Prostate gland (tissue), 2 donors: ENCODE results near the gene GABRA5. TPM values are rescaled to one million over a fixed set of nuclear protein-coding genes. Genes with fewer than 3 reads are reported as not detected.
"Not testable (repeated sequence)": the region's sequence is repeated elsewhere in the genome, so short reads cannot be mapped to it uniquely, and the experiment has no call there.

Experiments used
- DNase-seq: peaks from one replicate; pipeline ENCODE4 v3.0.0-alpha.2; 2019; ENCODE audit warnings: low spot score
- H3K27ac ChIP-seq, 2 donors: fragments of 200-600 bp; sonication (generic); 2 replicates each; pipeline ENCODE4 v1.5.1; 2017 to 2019
- H3K27me3 ChIP-seq: fragments of 200-600 bp; sonication (generic); replicated peaks from 2 replicates; pipeline ENCODE4 v1.5.1; 2019; ENCODE audit not compliant: insufficient read depth
- H3K36me3 ChIP-seq, 2 donors: fragments of 200-600 bp; sonication (generic); 1 replicate in 1 of 2; 2 replicates in 1 of 2; pipeline versions ENCODE4 v1.5.1 to v1.8.1; 2017 to 2019
- H3K4me1 ChIP-seq: fragments of 200-600 bp; sonication (generic); replicated peaks from 2 replicates; pipeline ENCODE4 v1.5.1; 2019
- H3K4me3 ChIP-seq, 2 donors: fragments of 200-600 bp; sonication (generic); 2 replicates each; pipeline ENCODE4 v1.5.1; 2017 to 2019
- H3K9me3 ChIP-seq: fragments of 200-600 bp; sonication (generic); 2 replicates; pipeline ENCODE4 v1.5.1; 2017
- POLR2A ChIP-seq: fragments of 450-650 bp; IDR thresholded peaks from one replicate; pipeline ENCODE4 v1.6.1; 2016; ENCODE audit warnings: antibody characterized with exemption, mild to moderate bottlenecking
- POLR2AphosphoS5 ChIP-seq: sonication (generic); formaldehyde crosslinking; IDR thresholded peaks from one replicate; pipeline ENCODE4 v1.6.1; 2017; ENCODE audit warnings: antibody characterized with exemption
- WGBS: methylation state at CpG from one replicate; pipeline ENCODE4 v1.1.5; 2018; 5-methylcytosine and 5-hydroxymethylcytosine counted together
- intact Hi-C: fragments of 100-400 bp; cut with DNase I; formaldehyde crosslinking; loops from one replicate; pipeline ENCODE4 v1.14.2; 2022
- total RNA-seq, 2 donors: library from RNA; depleted of rRNA; stranded (reverse); fragments of >200 nt; gene quantifications; one replicate each; pipeline ENCODE4 v1.1.0, GENCODE V29; 2016
- TF ChIP-seq, protein P1 (sequence below), 4 experiments: fragments of 200-600 bp in 2 of 4; fragments of 450-650 bp in 2 of 4; sonication (generic) in 2 of 4; IDR thresholded peaks; 1 replicate in 3 of 4; 2 replicates in 1 of 4; pipeline ENCODE4 v1.5.1; 2016 to 2019; ENCODE audit warnings: antibody characterized with exemption in 4 of 4, mild to moderate bottlenecking in 2 of 4, moderate library complexity in 2 of 4

GABRA5 gene
- total RNA-seq, 2 donors from 2014 or later: 0.14 TPM; not detected in 1

DNA sequence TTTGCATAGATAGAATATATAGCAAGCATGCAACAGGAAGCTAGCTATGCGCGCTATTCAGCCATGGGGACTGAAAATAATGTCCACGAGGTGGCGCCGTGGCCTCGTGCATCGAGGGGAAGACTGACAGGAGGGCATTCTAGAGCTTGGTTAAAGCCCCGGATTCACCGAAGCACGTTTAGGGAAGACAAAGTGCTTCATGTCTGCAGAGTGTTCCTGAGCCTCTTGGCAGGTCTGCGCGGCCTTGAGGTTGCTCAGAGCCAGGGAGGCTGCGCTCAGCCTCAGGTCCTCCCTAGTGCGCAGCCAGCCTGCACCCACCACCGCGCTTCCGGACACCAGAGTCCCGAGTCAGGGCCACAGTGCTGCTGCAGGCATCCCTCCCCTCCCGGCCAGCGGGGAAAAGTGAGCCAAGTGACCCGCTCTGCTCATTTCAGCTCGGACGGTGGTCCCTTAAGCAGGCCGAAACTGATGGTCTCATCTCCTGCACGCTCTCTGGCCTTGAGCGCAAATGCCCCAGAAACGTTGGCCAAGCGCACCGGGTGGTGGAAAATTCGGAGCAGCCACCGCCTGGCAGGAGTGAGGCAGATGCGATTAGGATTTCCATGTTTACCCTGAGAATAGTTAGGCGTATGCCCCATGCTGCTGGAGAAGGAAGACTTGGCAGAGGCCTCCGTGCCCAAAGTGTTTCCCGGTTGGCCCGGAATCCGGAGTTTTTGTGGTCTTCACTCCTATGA lies 24.8 kb downstream of the GABRA5 start:
- H3K9me3 ChIP-seq: no peaks in the 10 kb centered on the region
- H3K4me1 ChIP-seq: peaks cover 12% of the 10 kb centered on the region
- intact Hi-C loops: loop anchor here (10.0 kb wide), 1 partner anchor 473 kb away; no protein-coding TSS in a partner anchor
- peak overlapping the region; percentile 28 to 39 for H3K27ac ChIP-seq
- no peaks in the 10 kb centered on the region for H3K27me3 ChIP-seq
- peak; percentile 74 for DNase-seq
- H3K4me3 ChIP-seq: peak overlapping the region; percentile 19 to 32
- TF ChIP-seq POLR2A (no peak), POLR2AphosphoS5 (peak; percentile 55)
- TF ChIP-seq, protein P1, sequence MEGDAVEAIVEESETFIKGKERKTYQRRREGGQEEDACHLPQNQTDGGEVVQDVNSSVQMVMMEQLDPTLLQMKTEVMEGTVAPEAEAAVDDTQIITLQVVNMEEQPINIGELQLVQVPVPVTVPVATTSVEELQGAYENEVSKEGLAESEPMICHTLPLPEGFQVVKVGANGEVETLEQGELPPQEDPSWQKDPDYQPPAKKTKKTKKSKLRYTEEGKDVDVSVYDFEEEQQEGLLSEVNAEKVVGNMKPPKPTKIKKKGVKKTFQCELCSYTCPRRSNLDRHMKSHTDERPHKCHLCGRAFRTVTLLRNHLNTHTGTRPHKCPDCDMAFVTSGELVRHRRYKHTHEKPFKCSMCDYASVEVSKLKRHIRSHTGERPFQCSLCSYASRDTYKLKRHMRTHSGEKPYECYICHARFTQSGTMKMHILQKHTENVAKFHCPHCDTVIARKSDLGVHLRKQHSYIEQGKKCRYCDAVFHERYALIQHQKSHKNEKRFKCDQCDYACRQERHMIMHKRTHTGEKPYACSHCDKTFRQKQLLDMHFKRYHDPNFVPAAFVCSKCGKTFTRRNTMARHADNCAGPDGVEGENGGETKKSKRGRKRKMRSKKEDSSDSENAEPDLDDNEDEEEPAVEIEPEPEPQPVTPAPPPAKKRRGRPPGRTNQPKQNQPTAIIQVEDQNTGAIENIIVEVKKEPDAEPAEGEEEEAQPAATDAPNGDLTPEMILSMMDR (IDR thresholded peaks at IDR 0.05): peak; percentile 44 to 84 (median 82)
- 6% methylated on average over 37 of the region's 37 CpGs for WGBS
- H3K36me3 ChIP-seq: no peaks in the 10 kb centered on the region

DNA sequence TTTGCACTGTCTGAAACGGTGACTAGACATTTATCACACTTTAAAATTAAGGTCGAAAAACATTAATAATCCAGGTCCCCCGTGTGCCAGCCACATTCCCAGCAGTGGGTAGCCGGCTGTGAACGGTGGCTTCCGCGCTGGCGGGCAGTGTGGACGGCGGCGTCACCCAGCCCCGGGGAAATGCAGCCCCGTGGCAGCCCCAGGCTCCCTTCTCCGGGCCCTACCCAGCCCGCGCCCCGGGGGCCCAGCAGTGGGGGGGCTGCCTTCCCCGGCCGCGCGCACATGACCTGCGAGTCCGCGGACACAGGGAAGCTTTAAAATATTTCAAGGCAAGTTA lies 25.3 kb downstream of the GABRA5 start:
- Histone ChIP-seq H3K27ac (peak overlapping the region in 1 of 2 donors; percentile 39), H3K4me3 (peak overlapping the region in 1 of 2 donors; percentile 32), H3K27me3 (no peaks in the 10 kb centered on the region), H3K4me1 (peaks cover 12% of the 10 kb centered on the region), H3K36me3 (no peaks in the 10 kb centered on the region), H3K9me3 (no peaks in the 10 kb centered on the region)
- intact Hi-C loops: loop anchor here (10.0 kb wide), 1 partner anchor 473 kb away; no protein-coding TSS in a partner anchor
- WGBS: 20% methylated on average over 24 of the region's 24 CpGs
- TF ChIP-seq, protein P1 (IDR thresholded peaks at IDR 0.05): no peak
- TF ChIP-seq POLR2AphosphoS5 (no peak), POLR2A (no peak)
- DNase-seq: no peak

DNA sequence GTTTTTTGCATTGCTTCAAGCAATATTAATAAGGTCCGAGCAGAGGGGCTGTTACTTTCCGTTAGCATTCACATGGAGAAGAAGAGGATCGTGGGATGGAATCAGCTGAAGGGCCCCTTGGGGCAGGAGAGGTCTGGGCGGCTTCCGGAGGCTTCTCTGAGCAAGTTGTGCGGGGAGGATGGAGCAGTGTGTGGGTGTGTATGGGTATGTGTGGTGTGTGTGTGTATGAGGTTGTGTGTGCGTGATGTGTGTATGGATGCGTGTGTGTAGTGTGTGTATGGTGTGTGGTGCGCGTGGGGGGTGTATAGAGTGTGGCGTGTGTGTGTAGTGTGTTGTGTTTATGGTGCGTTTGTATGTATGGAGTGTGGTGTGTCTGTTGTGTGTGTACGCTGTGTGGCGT lies 25.8 kb downstream of the GABRA5 start:
- intact Hi-C loops: loop anchor here (10.0 kb wide), 1 partner anchor 472 kb away; no protein-coding TSS in a partner anchor
- 90% methylated on average over 14 of the region's 14 CpGs for WGBS
- H3K27me3 ChIP-seq: no peaks in the 10 kb centered on the region
- TF ChIP-seq POLR2A (no peak), POLR2AphosphoS5 (no peak)
- TF ChIP-seq, protein P1 (IDR thresholded peaks at IDR 0.05): no peak
- DNase-seq: no peak
- H3K4me3 ChIP-seq: no peak overlapping the region
- H3K36me3 ChIP-seq: no peaks in the 10 kb centered on the region
- H3K9me3 ChIP-seq: no peaks in the 10 kb centered on the region
- no peak overlapping the region for H3K27ac ChIP-seq
- H3K4me1 ChIP-seq: peaks cover 12% of the 10 kb centered on the region

DNA sequence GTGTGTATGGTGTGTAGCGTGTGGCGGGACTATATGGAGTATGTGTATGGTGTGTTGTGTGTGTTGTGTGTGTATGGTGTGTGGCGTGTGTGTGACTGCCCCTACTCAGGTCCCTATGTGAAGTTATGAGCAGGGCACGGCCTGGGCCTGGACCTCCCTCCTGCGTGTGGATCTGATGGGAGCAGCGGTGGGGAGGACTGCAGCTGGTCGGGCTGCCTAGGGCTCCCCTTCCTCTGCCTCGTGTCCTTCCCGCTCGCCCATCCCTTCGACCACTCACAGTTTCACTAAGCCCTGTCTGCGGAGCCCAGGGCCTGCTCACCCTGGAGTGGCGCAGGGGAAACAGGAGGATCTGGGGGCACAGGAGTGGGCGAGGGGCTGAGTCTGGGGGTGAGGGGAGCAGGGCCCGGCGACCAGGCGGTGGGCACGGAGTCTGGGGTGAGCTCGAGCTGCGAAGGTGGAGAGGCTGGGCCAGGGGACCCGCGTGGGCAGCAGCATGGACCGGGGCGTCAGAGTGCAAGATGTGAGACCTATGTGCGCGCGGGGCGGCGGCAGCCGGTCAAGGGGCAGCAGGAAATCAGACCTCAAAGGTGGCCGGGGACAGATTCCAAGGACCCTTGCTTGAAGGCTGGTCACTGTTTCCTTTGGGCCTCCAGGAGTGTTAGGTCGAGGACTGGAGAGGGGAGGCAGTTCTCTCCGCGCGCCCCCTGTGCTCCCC lies 26.6 kb downstream of the GABRA5 start:
- no peak overlapping the region for H3K4me3 ChIP-seq
- no peak for TF ChIP-seq POLR2A
- peaks cover 5% of the 10 kb centered on the region for H3K4me1 ChIP-seq
- no peaks in the 10 kb centered on the region for H3K36me3 ChIP-seq
- 85% methylated on average over 35 of the region's 35 CpGs for WGBS
- H3K27me3 ChIP-seq: no peaks in the 10 kb centered on the region
- no peaks in the 10 kb centered on the region for H3K9me3 ChIP-seq
- DNase-seq: no peak
- H3K27ac ChIP-seq: no peak overlapping the region
- intact Hi-C loops: loop anchor here (10.0 kb wide), 1 partner anchor 471 kb away; no protein-coding TSS in a partner anchor

DNA sequence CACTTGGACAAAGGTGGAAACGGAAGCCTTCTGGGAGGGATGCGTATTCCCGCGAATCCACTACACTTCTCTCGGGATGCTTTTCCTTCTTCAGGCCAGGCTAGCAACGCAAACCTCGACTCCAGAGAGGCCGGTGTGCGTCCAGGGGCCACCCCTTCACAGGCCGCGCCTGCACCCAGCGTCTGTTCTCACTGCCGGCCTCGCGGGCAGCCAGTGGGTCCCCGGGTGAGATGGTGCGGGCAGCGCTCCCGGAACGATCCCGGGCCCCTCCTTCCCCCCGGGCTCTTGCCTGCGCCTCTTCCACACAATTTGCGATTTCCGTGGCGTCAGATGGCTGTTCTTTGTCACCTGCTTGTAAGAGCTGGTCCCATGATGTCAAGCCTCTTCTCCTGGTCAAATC lies 27.3 kb downstream of the GABRA5 start:
- WGBS: 62% methylated on average over 26 of the region's 26 CpGs
- peaks cover 4% of the 10 kb centered on the region for H3K4me1 ChIP-seq
- no peaks in the 10 kb centered on the region for H3K9me3 ChIP-seq
- no peak overlapping the region for H3K4me3 ChIP-seq
- TF ChIP-seq POLR2A (no peak), POLR2AphosphoS5 (no peak)
- TF ChIP-seq, protein P1 (IDR thresholded peaks at IDR 0.05): no peak
- H3K27me3 ChIP-seq: no peaks in the 10 kb centered on the region
- no peak overlapping the region for H3K27ac ChIP-seq
- no peak for DNase-seq
- intact Hi-C loops: loop anchor here (10.0 kb wide), 1 partner anchor 471 kb away; no protein-coding TSS in a partner anchor
- H3K36me3 ChIP-seq: no peaks in the 10 kb centered on the region

DNA sequence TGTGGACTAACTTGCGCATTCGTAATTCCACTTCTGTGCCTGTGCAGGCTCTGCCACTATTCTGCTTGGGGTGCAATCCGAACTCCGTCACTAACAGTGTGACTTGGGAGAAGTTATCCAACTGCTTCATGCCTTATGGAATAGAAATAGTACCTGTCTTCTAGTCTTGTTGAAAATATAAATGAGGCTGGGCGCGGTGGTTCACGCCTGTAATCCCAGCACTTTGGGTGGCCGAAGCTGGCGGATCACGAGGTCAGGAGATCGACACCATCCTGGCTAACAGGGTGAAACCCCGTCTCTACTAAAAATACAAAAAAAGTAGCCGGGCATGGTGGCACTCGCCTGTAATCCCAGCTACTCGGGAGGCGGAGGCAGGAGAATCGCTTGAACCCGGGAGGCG lies 28.5 kb downstream of the GABRA5 start:
- not testable (repeated sequence) for H3K36me3 ChIP-seq, H3K9me3 ChIP-seq, DNase-seq, H3K4me1 ChIP-seq, H3K27ac ChIP-seq, H3K27me3 ChIP-seq, H3K4me3 ChIP-seq
- 95% methylated on average over 19 of the region's 19 CpGs for WGBS
- intact Hi-C loops: loop anchor here (10.0 kb wide), 1 partner anchor 469 kb away; no protein-coding TSS in a partner anchor
